Hepatocyte (in vitro differentiated cells): ENCODE data around the gene KIRREL3. TPM values are rescaled to one million over a fixed set of nuclear protein-coding genes. Genes with fewer than 3 reads are reported as not detected.

Source experiments
- DNase-seq: peaks from one replicate; pipeline ENCODE4 v3.0.0-alpha.2; 2016; ENCODE audit warnings: low spot score
- H2AFZ ChIP-seq: fragments of 200-600 bp; sonication (generic); 2 replicates; pipeline ENCODE4 v1.6.0; 2016; ENCODE audit warnings: antibody characterized with exemption, mild to moderate bottlenecking
- H3K27ac ChIP-seq: fragments of 200-600 bp; sonication (generic); 2 replicates; pipeline ENCODE4 v1.5.1; 2016; ENCODE audit warnings: mild to moderate bottlenecking
- H3K27me3 ChIP-seq: fragments of 200-600 bp; sonication (generic); 2 replicates; pipeline ENCODE4 v1.6.1; 2016
- H3K36me3 ChIP-seq: fragments of 200-600 bp; sonication (generic); replicated peaks from 2 replicates; pipeline ENCODE4 v1.5.1; 2016; ENCODE audit warnings: low read depth; ENCODE audit not compliant: insufficient read depth
- H3K4me1 ChIP-seq: fragments of 200-600 bp; sonication (generic); 2 replicates; pipeline ENCODE4 v1.5.1; 2016; ENCODE audit warnings: mild to moderate bottlenecking, moderate library complexity; ENCODE audit not compliant: insufficient read depth
- H3K4me2 ChIP-seq: fragments of 200-600 bp; sonication (generic); 2 replicates; pipeline ENCODE4 v1.6.0; 2016
- H3K4me3 ChIP-seq: fragments of 200-600 bp; sonication (generic); 2 replicates; pipeline ENCODE4 v1.5.1; 2016; ENCODE audit warnings: mild to moderate bottlenecking
- H3K79me2 ChIP-seq: fragments of 200-600 bp; sonication (generic); 2 replicates; pipeline ENCODE4 v1.6.0; 2017; ENCODE audit warnings: mild to moderate bottlenecking
- H3K9me2 ChIP-seq: fragments of 200-600 bp; sonication (generic); replicated peaks from 2 replicates; pipeline ENCODE4 v1.6.0; 2017; ENCODE audit warnings: mild to moderate bottlenecking; ENCODE audit not compliant: insufficient read depth
- H3K9me3 ChIP-seq: fragments of 200-600 bp; sonication (generic); 2 replicates; pipeline ENCODE4 v1.5.1; 2016; ENCODE audit warnings: low read depth, mild to moderate bottlenecking
- H4K20me1 ChIP-seq: fragments of 200-600 bp; sonication (generic); 2 replicates; pipeline ENCODE4 v1.6.0; 2016; ENCODE audit warnings: mild to moderate bottlenecking; ENCODE audit not compliant: insufficient read depth, poor library complexity, severe bottlenecking
- EZH2 ChIP-seq: fragments of 200-600 bp; sonication (generic); IDR thresholded peaks from 2 replicates; pipeline ENCODE4 v1.6.1; 2016; ENCODE audit warnings: antibody characterized with exemption, mild to moderate bottlenecking, borderline replicate concordance
- EZH2phosphoT487 ChIP-seq: fragments of 200-600 bp; sonication (generic); IDR thresholded peaks from one replicate; pipeline ENCODE4 v1.6.1; 2018; ENCODE audit warnings: antibody characterized with exemption, mild to moderate bottlenecking, low read depth, moderate library complexity; ENCODE audit not compliant: unreplicated experiment, severe bottlenecking
- WGBS: methylation state at CpG from one replicate; pipeline ENCODE4 v1.1.6; 2016; ENCODE audit warnings: low lambda C conversion rate; ENCODE audit errors: missing lambda C conversion rate; 5-methylcytosine and 5-hydroxymethylcytosine counted together
- polyA plus RNA-seq: library from polyadenylated mRNA; unstranded; fragments of >200 nt; fragmentation: Nextera tagmentation; extraction: Ambion mirVana; gene quantifications from 2 replicates; pipeline ENCODE4 v1.2.1, GENCODE V29; 2016
- total RNA-seq: library from RNA; depleted of rRNA; stranded (reverse); fragments of >200 nt; gene quantifications from 2 replicates; pipeline ENCODE4 v1.2.3, GENCODE V29; 2014
- TF ChIP-seq, protein P1 (sequence below): fragments of 200-600 bp; sonication (generic); IDR thresholded peaks from 2 replicates; pipeline ENCODE4 v1.5.1; 2016; ENCODE audit warnings: antibody characterized with exemption, mild to moderate bottlenecking; ENCODE audit not compliant: poor library complexity

KIRREL3 gene
- total and polyA plus RNA-seq, 2 experiments from 2014 or later = 0.33 to 0.86 TPM

DNA sequence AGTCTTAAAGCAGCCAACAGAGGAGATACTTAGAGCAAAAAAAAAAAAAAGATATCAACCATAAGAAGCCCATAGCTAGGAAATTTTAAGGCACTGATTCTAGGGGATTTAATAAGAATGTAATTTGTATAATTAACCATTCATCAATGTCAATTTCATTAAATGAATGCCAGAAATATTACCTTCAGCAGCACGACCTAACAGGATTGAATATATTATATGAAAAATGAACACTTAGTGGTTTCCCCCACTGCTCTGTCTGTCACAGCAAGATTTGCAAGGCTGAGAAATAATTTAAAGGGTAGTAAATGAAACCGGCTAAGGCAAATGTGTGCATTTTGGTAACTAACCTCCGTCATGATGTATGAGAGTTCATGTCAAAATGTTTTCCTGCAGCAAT lies 319.9 kb downstream of the KIRREL3 start:
- Histone ChIP-seq H3K36me3 (no peaks in the 10 kb centered on the region), H3K9me2 (no peaks in the 10 kb centered on the region)
- WGBS = 79% methylated on average over 3 of the region's 3 CpGs

DNA sequence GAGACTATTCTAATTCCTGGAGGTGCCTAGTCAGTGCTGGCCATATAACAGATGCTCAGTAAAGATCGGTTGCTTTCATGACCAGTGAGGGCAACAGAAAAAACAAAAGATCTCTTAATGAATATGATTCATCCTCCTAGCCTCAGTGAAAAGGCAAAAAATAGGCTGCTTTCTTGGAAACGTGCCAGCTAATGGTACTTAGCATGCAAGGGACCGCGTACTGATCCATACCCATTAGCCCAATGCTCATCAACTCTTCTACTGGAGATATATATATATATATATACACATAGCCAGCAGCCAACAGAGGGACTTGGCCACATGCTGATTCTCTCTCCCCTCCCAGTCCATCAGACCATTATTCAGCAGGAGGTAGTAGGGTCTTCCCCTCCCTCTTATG lies 320.4 kb downstream of the KIRREL3 start:
- no peak for DNase-seq
- H3K4me2 ChIP-seq = no peak overlapping the region
- no peaks in the 10 kb centered on the region for H3K36me3 ChIP-seq
- no peaks in the 10 kb centered on the region for H3K4me1 ChIP-seq
- no peaks in the 10 kb centered on the region for H3K9me3 ChIP-seq
- no peaks in the 10 kb centered on the region for H3K79me2 ChIP-seq
- TF ChIP-seq, protein P1, sequence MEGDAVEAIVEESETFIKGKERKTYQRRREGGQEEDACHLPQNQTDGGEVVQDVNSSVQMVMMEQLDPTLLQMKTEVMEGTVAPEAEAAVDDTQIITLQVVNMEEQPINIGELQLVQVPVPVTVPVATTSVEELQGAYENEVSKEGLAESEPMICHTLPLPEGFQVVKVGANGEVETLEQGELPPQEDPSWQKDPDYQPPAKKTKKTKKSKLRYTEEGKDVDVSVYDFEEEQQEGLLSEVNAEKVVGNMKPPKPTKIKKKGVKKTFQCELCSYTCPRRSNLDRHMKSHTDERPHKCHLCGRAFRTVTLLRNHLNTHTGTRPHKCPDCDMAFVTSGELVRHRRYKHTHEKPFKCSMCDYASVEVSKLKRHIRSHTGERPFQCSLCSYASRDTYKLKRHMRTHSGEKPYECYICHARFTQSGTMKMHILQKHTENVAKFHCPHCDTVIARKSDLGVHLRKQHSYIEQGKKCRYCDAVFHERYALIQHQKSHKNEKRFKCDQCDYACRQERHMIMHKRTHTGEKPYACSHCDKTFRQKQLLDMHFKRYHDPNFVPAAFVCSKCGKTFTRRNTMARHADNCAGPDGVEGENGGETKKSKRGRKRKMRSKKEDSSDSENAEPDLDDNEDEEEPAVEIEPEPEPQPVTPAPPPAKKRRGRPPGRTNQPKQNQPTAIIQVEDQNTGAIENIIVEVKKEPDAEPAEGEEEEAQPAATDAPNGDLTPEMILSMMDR = no peak
- TF ChIP-seq EZH2 = no peak
- no peak for TF ChIP-seq EZH2phosphoT487
- no peak overlapping the region for H3K4me3 ChIP-seq
- 79% methylated on average over 4 of the region's 4 CpGs for WGBS
- no peak overlapping the region for H2AFZ ChIP-seq
- no peaks in the 10 kb centered on the region for H4K20me1 ChIP-seq
- H3K27ac ChIP-seq = no peak overlapping the region
- peaks cover 26% of the 10 kb centered on the region for H3K27me3 ChIP-seq
- no peaks in the 10 kb centered on the region for H3K9me2 ChIP-seq

More for the DNA sequence above, 319.9 kb downstream of the KIRREL3 start:
- Histone ChIP-seq H3K9me3 (no peaks in the 10 kb centered on the region), H3K27ac (no peak overlapping the region), H3K4me2 (no peak overlapping the region), H4K20me1 (no peaks in the 10 kb centered on the region), H3K27me3 (peaks cover 26% of the 10 kb centered on the region), H3K4me3 (no peak overlapping the region), H2AFZ (no peak overlapping the region), H3K4me1 (no peaks in the 10 kb centered on the region), H3K79me2 (no peaks in the 10 kb centered on the region)
- DNase-seq = no peak
- TF ChIP-seq EZH2 (no peak), EZH2phosphoT487 (no peak)
- TF ChIP-seq, protein P1 = no peak

DNA sequence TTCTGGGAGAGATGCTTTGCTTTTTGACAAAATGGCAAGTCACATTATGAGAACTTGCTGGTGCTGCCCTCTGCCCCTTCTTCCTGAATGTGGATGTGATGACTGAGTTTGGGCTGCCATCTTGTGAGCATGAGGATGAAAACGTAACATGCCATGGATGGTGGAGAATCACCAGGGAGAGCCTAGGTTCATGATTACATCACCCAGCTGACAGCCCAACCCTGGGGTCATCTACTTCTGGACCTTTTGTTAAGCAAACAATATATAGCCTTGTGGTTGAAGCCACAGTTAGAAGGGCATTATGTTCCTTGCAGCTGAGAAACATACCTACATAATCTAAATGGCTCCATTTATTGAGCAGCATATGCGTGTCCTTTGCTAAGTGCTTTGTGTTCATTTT lies 321.5 kb downstream of the KIRREL3 start:
- Histone ChIP-seq H3K9me3 (no peaks in the 10 kb centered on the region), H2AFZ (no peak overlapping the region), H3K4me3 (no peak overlapping the region), H3K4me1 (no peaks in the 10 kb centered on the region), H3K79me2 (no peaks in the 10 kb centered on the region), H4K20me1 (no peaks in the 10 kb centered on the region), H3K27me3 (peaks cover 19% of the 10 kb centered on the region), H3K36me3 (no peaks in the 10 kb centered on the region), H3K27ac (no peak overlapping the region), H3K9me2 (no peaks in the 10 kb centered on the region), H3K4me2 (no peak overlapping the region)
- TF ChIP-seq EZH2 (no peak), EZH2phosphoT487 (no peak)
- TF ChIP-seq, protein P1 = no peak
- no peak for DNase-seq
- WGBS = 42% methylated on average over 2 of the region's 2 CpGs

DNA sequence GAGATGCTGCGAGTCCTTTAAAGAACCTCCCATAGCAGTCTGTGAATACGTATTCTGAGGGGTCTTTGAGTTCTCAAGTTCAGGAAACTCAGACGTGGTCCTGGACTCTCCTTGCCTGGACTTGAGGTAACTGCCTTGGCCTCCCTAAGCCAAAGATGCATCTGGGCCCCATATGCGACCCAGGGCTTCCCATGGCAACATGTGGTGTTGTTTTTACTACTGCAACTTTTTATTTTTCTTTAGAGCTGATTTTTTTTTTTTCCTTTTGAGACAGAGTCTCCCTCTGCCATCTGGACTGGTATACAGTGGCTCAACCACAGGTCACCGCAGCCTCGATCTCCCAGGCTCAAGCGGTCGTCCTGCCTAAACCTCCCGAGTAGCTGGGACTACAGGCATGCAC lies 324.0 kb downstream of the KIRREL3 start:
- Histone ChIP-seq H4K20me1 (no peaks in the 10 kb centered on the region), H3K9me3 (no peaks in the 10 kb centered on the region), H3K27me3 (peaks cover 21% of the 10 kb centered on the region), H2AFZ (no peak overlapping the region), H3K4me1 (no peaks in the 10 kb centered on the region), H3K36me3 (no peaks in the 10 kb centered on the region), H3K9me2 (no peaks in the 10 kb centered on the region), H3K79me2 (no peaks in the 10 kb centered on the region), H3K27ac (no peak overlapping the region), H3K4me2 (no peak overlapping the region), H3K4me3 (no peak overlapping the region)
- 87% methylated on average over 9 of the region's 9 CpGs for WGBS
- DNase-seq = no peak
- TF ChIP-seq EZH2 (no peak), EZH2phosphoT487 (no peak)
- TF ChIP-seq, protein P1 = no peak
